HG02798 (cell line): Measurements from ENCODE around the gene CADPS.

Experiments used
- ATAC-seq: cut with Tn5 transposase; IDR thresholded peaks from one replicate; pipeline ENCODE4 v1.9.1; 2021; ENCODE audit warnings: mild to moderate bottlenecking; ENCODE audit not compliant: unreplicated experiment, poor library complexity

The CADPS gene

GRCh38 chr3:62873761-62874710 lies 1.2 kb downstream of the CADPS start:
- no peak for ATAC-seq

DNA sequence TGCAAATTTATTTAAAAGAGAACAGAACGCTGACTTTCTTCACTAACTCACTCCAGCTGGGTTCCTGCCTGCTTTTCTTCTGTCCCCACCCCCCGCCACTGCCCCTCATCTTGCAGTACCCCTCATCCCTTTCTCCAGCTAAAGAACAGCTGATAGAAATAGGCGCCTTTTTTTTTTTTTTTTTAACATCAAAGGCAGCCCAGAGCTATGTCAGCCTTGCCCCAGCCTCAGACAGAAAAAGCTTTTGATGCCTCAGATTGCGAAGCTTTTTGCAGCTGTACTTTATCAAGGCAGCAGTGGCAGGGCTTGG lies 1.8 kb downstream of the CADPS start:
- no peak for ATAC-seq

- ATAC-seq, result no peak
These were observed 2.9 kb downstream of the CADPS start for GRCh38 chr3:62872318-62872717.

DNA sequence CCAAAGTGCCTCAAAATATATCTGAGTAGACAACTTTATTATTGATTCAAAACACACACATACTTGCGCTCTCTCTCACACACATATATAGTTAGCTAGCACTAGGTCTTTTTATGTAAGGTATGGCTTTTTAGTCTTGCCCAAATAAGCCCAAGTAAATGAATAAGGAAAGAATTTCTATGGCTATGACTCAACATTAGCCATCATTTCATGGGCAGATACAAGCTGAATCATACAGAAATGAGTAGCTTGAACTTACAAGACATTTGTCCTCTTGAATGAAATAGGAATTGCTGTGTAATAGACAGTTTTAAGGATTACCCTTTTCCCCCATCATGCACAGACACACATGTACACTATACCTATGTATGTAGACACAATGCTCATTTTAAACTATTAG lies 4.9 kb downstream of the CADPS start:
- ATAC-seq, result no peak

GRCh38 chr3:62863648-62864047 lies 11.6 kb downstream of the CADPS start:
- ATAC-seq, result no peak

GRCh38 chr3:62859203-62859791 lies 15.9 kb downstream of the CADPS start:
- ATAC-seq, result no peak

DNA sequence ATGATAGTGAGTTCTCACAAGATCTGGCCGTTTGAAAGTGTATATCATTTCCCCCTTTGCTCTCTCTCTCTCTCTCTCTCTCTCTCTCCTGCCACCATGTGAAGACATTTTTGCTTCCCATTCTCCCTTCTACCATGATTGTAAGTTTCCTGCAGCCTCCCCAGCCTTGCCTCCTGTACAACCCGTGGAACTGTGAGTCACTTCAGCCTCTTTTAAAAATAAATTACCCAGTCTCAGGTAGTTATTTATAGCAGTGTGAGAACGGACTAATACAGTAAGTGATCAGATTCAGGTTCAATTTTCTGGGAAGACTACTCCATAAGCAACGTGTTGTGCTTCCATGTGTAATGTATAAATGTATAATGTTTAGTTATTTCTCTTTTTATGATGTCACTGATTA lies 29.2 kb downstream of the CADPS start:
- no peak for ATAC-seq

DNA sequence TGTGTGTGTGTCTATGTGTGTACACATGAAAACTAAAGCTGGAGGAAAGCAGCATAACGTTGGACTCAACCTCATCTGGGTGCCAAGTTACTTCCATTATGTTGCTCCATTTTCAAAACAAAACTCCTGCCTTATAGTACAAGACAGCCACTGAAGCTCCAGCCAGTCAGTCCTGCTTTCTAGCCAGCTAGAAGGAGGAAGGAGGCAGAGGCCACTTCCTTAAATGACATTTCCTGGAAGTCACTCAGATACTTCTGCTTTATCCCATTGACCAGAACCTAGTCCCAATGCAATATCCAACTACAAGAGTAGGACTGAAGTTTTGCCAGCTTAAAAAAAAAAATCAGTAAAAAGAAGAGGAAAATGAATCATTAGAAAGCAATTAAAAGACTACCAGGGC lies 31.7 kb downstream of the CADPS start:
- ATAC-seq, result no peak

- ATAC-seq, result no peak
These were observed 35.5 kb downstream of the CADPS start for GRCh38 chr3:62839748-62840147.

- ATAC-seq, result no peak
These were observed 38.0 kb downstream of the CADPS start for GRCh38 chr3:62837145-62837787.

GRCh38 chr3:62835554-62836236 lies 39.5 kb downstream of the CADPS start:
- peak; percentile 60 for ATAC-seq

DNA sequence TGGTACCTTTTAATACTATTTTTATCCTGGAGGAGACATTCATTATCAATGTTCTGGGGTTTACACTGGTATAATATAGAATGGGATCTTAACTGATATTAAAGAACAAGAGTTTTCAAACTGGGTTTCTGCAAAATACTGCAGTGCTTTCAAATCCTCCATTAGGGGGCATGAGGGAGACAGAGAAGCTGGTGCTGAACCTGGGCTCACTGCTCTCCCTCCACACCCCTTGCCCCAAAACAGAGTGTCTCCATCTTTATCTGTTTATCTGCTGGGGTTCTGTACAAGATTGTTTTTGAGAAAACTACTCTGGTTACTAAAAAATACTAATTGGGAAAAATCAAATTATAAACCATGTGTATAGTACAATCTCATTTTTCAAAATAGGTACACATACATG lies 41.7 kb downstream of the CADPS start:
- ATAC-seq, result no peak

DNA sequence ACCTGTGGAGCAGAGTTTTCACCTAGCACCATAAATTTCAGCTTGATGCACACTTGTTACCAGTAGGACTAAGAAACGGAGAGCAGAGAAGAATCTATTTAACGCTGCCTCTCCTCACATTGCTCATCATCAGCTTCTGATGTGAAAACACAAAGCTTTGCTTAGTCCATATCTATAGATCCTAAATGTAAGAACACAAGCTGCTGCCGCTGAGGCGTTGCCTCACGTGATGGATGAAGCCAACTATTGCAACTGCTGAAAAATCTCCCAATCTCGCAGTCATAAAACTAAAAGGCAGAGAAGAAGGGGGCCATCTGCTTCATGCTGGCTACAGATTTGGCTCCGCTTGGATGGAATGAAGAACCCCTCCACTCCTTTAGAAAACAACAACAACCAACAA lies 42.7 kb downstream of the CADPS start:
- no peak for ATAC-seq

DNA sequence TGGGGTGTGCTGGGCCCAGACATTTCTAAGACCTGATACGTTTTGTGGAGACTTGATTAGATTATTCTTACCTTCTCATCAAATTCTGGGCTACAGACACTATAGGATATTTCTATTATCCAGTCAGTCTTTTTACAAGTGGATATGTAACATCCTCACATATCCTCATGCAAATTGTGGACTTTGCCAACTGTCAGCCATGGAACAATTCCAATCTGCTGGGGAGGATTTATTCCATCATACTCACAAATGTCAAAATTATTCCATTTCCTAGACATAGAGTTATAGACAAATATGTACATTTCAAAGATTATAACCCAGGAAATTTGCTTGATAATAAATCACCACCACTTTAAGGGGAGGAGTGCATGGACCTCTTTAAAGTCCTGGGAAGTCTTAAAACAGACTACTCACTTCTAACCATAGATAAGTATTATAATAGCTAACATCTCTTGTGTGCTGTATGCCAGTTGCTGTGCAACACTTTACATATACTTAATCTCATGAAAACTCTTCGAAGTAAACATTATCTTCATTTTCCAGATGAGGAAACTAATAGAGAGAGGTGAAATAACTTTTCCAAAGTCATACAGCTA lies 44.4 kb downstream of the CADPS start:
- ATAC-seq, result no peak

GRCh38 chr3:62827550-62827949 lies 47.7 kb downstream of the CADPS start:
- no peak for ATAC-seq

DNA sequence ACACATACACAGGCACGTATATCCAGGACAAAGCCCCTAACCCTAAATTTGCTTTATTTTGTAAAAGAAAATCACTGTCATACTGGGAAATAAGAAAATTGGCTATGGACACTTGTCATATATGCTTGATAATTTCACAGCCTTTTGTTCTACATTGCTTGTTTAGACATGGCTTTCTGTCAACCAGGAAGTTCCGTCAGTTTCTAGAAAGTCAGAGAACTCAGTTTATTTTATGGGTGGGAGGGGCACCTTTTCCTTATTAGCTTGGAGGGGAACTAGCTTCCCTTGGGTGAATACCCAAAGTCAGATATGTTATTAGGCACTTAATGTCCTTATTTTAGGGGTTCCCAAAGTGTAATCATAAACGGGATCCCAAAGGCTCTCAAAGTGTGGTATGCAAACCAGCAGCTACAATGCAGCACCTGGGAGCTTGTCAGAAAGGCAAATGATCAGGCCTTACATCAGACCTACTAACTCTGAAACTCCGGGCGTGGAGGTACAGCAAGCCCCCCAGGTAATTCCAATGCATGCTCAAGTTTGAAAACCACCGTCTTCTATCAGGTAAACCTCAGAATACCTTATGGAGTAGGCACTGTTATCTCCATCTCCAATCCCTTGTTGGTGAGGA lies 50.1 kb downstream of the CADPS start:
- no peak for ATAC-seq

DNA sequence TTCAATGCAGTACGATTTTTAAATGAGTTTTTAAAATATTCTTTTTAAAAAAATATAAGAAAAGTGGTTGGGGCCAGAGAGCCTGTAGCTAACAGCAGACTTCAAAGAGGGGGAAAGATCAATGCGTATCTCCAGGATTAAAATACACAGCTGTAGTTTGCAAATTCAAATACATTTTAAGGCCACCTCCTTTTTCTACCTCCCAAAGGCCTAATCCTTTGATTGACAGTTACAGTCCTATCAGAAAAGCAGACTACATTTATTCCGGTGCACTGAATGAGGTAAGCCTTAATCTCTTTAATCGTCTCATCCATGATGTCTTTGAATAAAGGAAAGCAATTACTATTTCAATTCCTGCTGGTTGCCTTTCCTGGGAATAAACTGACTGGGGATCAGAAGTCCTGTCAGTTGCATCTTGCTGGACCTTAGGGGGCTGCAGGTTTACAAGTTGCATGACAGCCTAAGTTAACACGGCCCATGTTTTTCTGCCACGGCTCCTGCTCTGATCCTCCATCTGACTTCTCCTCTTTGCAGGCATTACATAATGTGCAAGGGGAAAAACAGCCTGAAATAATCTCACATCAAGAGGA lies 51.7 kb downstream of the CADPS start:
- no peak for ATAC-seq

DNA sequence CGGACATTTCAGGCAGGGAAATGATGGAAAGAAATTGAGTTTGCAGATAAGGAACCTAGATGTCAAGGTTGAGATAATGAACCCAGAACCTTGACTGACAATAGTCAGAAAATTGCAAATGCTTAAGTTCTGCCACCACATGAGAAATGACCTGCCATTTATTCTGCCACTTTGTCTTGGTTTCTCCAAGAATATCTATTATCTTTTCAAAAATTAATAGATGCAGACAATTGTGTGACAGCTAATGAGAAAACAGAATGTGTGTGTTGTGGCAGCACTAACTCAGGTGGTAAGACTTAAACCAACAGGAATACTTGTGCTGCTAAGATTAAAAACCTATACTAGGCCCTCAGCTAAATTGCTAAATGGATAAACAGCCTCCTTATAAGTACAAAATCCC lies 52.3 kb downstream of the CADPS start:
- ATAC-seq, result no peak

GRCh38 chr3:62818347-62818746 lies 56.9 kb downstream of the CADPS start:
- peak; percentile 89 for ATAC-seq

DNA sequence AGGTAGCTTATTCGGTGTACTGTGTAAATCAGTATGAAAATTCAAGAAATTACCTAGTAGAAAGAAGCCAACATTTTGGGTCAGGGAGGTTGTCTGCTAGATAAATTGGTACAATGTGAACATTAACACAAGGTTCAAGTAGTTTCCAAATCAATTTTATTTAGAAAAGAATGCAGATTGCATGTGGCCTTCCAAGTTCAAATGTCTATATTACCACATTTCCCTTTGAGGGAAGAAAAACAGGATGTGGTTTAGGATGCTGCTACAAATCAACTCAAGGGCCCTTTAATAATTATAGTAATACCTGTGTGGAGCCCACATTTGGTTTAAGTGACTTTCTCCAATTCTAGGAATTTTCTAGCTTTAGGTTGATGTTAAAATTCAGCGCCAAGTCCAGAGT lies 57.5 kb downstream of the CADPS start:
- ATAC-seq, result no peak
